ENCODE results near the gene AUTS2.

AUTS2 gene

DNA sequence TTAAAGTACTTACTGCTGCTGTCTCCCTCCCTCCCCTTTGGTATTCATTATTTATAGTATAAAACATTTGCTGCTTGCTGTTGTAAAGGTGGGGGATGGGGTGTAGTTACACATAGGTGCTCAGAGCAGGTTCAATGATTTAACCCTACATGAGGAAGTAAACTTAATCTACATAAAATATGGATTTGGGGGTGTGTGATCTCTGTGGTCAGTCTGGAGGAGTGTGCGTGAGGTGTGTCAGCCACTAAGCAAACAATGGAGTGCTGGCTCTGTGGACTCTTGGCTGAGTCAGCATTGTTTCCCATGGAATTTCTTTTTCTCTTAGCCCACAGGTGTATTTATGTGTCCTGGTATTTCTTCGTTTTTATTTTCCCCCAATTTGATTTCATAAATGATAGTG lies 133.9 kb downstream of the AUTS2 start:
- no peak overlapping the region for H2BK120ac ChIP-seq (ENCODE audit: low read depth, low read length)
- no peak overlapping the region for H3K23ac ChIP-seq (ENCODE audit: low read length)
- H3K4me1 ChIP-seq (ENCODE audit: control insufficient read depth, low read depth, low read length) = peaks cover 6% of the 10 kb centered on the region
- no peak overlapping the region for H3K4ac ChIP-seq (ENCODE audit: low read depth, low read length)
- no peak overlapping the region for H3K18ac ChIP-seq (ENCODE audit: low read length)
- H2BK5ac ChIP-seq (ENCODE audit: low read length) = no peak overlapping the region
- no peak overlapping the region for H2AK5ac ChIP-seq (ENCODE audit: low read length)
- no peak overlapping the region for H3K27ac ChIP-seq (ENCODE audit: low read depth, low read length)
- WGBS (ENCODE audit: extremely low coverage, insufficient coverage, low lambda C conversion rate) = no CpG with 5 or more reads among the region's 2 CpGs
- no peak overlapping the region for H4K5ac ChIP-seq (ENCODE audit: low read length)
- H3K4me2 ChIP-seq (ENCODE audit: low read length) = no peak overlapping the region
- H3K9ac ChIP-seq (ENCODE audit: low read length) = no peak overlapping the region
- no peak overlapping the region for H2BK15ac ChIP-seq (replicated peaks; ENCODE audit: low read depth)
- DNase-seq = no peak
- no peak overlapping the region for H3K4me3 ChIP-seq (ENCODE audit: low read length)
- no peaks in the 10 kb centered on the region for H3K36me3 ChIP-seq (ENCODE audit: control insufficient read depth, insufficient read depth, low read length)
- no peaks in the 10 kb centered on the region for H3K27me3 ChIP-seq (ENCODE audit: insufficient read depth, low read length, poor library complexity)
- H3K79me1 ChIP-seq (ENCODE audit: low read length) = peaks cover 2% of the 10 kb centered on the region
- no peaks in the 10 kb centered on the region for H3K79me2 ChIP-seq (ENCODE audit: control insufficient read depth, insufficient read depth, low read length)
- H3K56ac ChIP-seq (ENCODE audit: low read length) = no peak overlapping the region
- H4K8ac ChIP-seq (ENCODE audit: low read depth, low read length) = no peak overlapping the region

DNA sequence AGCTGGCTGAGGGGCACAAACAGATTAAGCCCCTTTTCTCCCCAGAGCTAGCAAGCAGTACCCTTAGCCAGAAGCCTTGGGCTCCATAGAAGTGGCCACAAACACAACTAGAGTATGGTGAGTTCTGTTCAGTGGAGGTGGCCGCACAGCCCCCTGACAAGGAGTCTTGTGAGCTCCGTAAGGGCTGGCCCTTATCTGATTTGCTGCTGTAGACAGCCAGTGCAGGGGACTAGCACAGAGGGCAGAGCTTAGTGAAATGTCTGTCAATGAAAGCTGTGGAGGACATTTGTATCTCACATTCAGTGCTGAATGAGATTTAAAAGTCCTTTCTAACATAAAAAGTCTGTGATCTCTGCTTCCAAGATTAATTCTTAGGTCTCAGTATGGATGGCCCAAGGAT lies 137.3 kb downstream of the AUTS2 start:
- WGBS (ENCODE audit: extremely low coverage, insufficient coverage, low lambda C conversion rate) = no CpG with 5 or more reads among the region's 2 CpGs
- Histone ChIP-seq H3K18ac (ENCODE audit: low read length) (no peak overlapping the region), H3K4ac (ENCODE audit: low read depth, low read length) (no peak overlapping the region), H4K8ac (ENCODE audit: low read depth, low read length) (no peak overlapping the region), H3K56ac (ENCODE audit: low read length) (no peak overlapping the region), H3K23ac (ENCODE audit: low read length) (no peak overlapping the region), H3K36me3 (ENCODE audit: control insufficient read depth, insufficient read depth, low read length) (no peaks in the 10 kb centered on the region), H2BK120ac (ENCODE audit: low read depth, low read length) (no peak overlapping the region), H3K4me1 (ENCODE audit: control insufficient read depth, low read depth, low read length) (peaks cover 14% of the 10 kb centered on the region), H3K79me1 (ENCODE audit: low read length) (peaks cover 8% of the 10 kb centered on the region), H3K4me2 (ENCODE audit: low read length) (no peak overlapping the region), H4K5ac (ENCODE audit: low read length) (no peak overlapping the region), H3K27ac (ENCODE audit: low read depth, low read length) (no peak overlapping the region), H3K79me2 (ENCODE audit: control insufficient read depth, insufficient read depth, low read length) (no peaks in the 10 kb centered on the region), H2BK15ac (replicated peaks; ENCODE audit: low read depth) (no peak overlapping the region), H3K27me3 (ENCODE audit: insufficient read depth, low read length, poor library complexity) (no peaks in the 10 kb centered on the region), H2AK5ac (ENCODE audit: low read length) (no peak overlapping the region), H3K4me3 (ENCODE audit: low read length) (no peak overlapping the region), H2BK5ac (ENCODE audit: low read length) (no peak overlapping the region), H3K9ac (ENCODE audit: low read length) (no peak overlapping the region)
- DNase-seq = no peak

DNA sequence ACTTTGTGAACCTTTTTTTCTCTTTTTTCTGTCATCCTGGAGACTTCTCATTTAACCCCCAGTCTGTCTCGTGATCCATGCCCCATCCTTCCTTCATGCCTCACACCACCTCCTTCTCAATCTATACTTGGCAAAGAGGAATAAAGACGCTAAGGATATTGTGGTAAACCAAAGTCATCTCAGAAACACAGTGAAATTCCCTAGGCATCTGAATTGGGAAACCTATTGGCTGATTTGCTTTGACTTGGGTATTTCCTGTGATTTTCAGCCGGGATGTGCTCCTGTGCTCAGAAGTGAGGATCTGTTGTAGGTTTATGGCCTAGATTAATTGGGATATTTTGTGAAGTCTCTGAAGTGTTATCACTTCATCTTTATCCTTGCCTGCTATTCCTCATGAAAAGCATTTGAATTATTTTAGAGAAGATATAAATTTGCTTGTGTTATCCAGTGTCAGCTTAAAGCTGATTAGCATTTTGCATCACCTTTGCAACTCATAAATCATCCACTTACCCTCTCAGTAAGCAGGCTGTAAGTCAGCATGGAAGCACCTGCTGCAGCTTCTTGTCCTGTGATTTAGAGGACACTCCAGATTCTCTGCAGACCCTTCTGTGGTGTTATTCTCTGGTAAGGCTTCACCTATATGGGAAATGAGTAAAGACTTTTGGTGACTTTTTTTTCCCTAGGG lies 138.0 kb downstream of the AUTS2 start:
- no peak overlapping the region for H2BK5ac ChIP-seq (ENCODE audit: low read length)
- no CpG with 5 or more reads among the region's 3 CpGs for WGBS (ENCODE audit: extremely low coverage, insufficient coverage, low lambda C conversion rate)

DNA sequence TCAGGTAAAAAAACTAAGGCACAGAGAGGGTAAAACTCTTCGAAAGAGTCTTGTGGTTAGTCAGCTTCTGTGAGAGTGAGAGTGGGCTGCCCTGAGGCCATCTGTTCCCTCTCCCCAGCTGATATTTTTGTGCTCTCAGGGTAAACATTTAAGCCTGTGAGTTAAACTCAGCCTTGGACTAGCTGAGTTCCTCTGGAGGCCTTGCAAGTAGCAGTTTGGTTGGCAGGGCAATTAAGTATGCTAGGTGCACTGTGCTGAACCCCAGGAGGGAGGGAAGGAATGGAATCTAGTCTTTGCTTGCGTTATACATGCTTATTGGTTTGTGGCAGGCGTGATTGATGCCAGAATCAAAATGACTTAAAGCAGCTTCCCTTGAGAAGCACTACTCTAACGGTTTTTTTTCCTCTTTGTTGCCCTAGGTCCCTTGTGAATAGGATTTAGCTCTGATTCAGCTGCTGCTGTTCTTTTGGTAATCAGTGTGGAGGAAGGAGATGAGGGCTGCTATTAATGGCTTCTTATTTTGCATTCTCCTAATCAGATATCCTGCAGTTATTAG lies 140.2 kb downstream of the AUTS2 start:
- Histone ChIP-seq H3K56ac (ENCODE audit: low read length) (peak overlapping the region; percentile 34), H3K79me1 (ENCODE audit: low read length) (peaks cover 6% of the 10 kb centered on the region), H3K9ac (ENCODE audit: low read length) (no peak overlapping the region), H3K4me1 (ENCODE audit: control insufficient read depth, low read depth, low read length) (peaks cover 10% of the 10 kb centered on the region), H3K23ac (ENCODE audit: low read length) (no peak overlapping the region), H2AK5ac (ENCODE audit: low read length) (no peak overlapping the region), H4K5ac (ENCODE audit: low read length) (no peak overlapping the region), H4K8ac (ENCODE audit: low read depth, low read length) (no peak overlapping the region), H3K36me3 (ENCODE audit: control insufficient read depth, insufficient read depth, low read length) (no peaks in the 10 kb centered on the region), H2BK5ac (ENCODE audit: low read length) (no peak overlapping the region), H3K79me2 (ENCODE audit: control insufficient read depth, insufficient read depth, low read length) (no peaks in the 10 kb centered on the region), H3K4me2 (ENCODE audit: low read length) (no peak overlapping the region), H3K4ac (ENCODE audit: low read depth, low read length) (no peak overlapping the region), H3K4me3 (ENCODE audit: low read length) (no peak overlapping the region), H3K18ac (ENCODE audit: low read length) (no peak overlapping the region), H3K27me3 (ENCODE audit: insufficient read depth, low read length, poor library complexity) (no peaks in the 10 kb centered on the region), H2BK120ac (ENCODE audit: low read depth, low read length) (no peak overlapping the region), H2BK15ac (replicated peaks; ENCODE audit: low read depth) (no peak overlapping the region), H3K27ac (ENCODE audit: low read depth, low read length) (no peak overlapping the region)
- no CpG with 5 or more reads among the region's 4 CpGs for WGBS (ENCODE audit: extremely low coverage, insufficient coverage, low lambda C conversion rate)
- DNase-seq = peak; percentile 51

More for the DNA sequence above, 138.0 kb downstream of the AUTS2 start:
- H3K4ac ChIP-seq (ENCODE audit: low read depth, low read length) = no peak overlapping the region
- no peak overlapping the region for H3K23ac ChIP-seq (ENCODE audit: low read length)
- H2BK120ac ChIP-seq (ENCODE audit: low read depth, low read length) = no peak overlapping the region
- H3K4me1 ChIP-seq (ENCODE audit: control insufficient read depth, low read depth, low read length) = peaks cover 14% of the 10 kb centered on the region
- H3K27me3 ChIP-seq (ENCODE audit: insufficient read depth, low read length, poor library complexity) = no peaks in the 10 kb centered on the region
- H2BK15ac ChIP-seq (replicated peaks; ENCODE audit: low read depth) = no peak overlapping the region
- H3K27ac ChIP-seq (ENCODE audit: low read depth, low read length) = no peak overlapping the region
- H3K56ac ChIP-seq (ENCODE audit: low read length) = no peak overlapping the region
- no peaks in the 10 kb centered on the region for H3K36me3 ChIP-seq (ENCODE audit: control insufficient read depth, insufficient read depth, low read length)
- H2AK5ac ChIP-seq (ENCODE audit: low read length) = no peak overlapping the region
- DNase-seq = no peak
- no peak overlapping the region for H3K4me2 ChIP-seq (ENCODE audit: low read length)
- no peak overlapping the region for H3K4me3 ChIP-seq (ENCODE audit: low read length)
- H4K8ac ChIP-seq (ENCODE audit: low read depth, low read length) = no peak overlapping the region
- H3K79me1 ChIP-seq (ENCODE audit: low read length) = peaks cover 8% of the 10 kb centered on the region
- H3K79me2 ChIP-seq (ENCODE audit: control insufficient read depth, insufficient read depth, low read length) = no peaks in the 10 kb centered on the region
- no peak overlapping the region for H3K18ac ChIP-seq (ENCODE audit: low read length)
- H3K9ac ChIP-seq (ENCODE audit: low read length) = no peak overlapping the region
- H4K5ac ChIP-seq (ENCODE audit: low read length) = no peak overlapping the region

DNA sequence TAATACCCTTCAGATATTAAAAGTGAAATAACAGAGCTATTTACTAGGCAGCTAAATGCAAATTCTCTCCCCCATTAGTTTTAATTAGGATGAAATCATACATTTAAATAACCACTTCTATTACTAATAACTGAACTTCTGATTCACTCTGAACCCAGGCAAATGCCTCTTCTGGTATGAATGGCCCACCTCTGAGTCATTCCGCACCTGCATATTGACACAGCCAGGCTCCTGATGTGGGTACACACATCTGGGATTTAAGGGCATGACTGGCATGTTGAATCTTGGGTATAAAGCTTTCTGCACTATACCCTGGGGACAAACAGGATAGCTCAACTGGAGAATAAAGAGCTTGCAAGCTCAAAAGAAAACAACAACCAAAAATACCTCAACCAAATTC lies 140.9 kb downstream of the AUTS2 start:
- Histone ChIP-seq H3K27ac (ENCODE audit: low read depth, low read length) (no peak overlapping the region), H4K8ac (ENCODE audit: low read depth, low read length) (no peak overlapping the region), H3K27me3 (ENCODE audit: insufficient read depth, low read length, poor library complexity) (no peaks in the 10 kb centered on the region)

More for the DNA sequence above, 140.9 kb downstream of the AUTS2 start:
- Histone ChIP-seq H3K4ac (ENCODE audit: low read depth, low read length) (no peak overlapping the region), H3K4me1 (ENCODE audit: control insufficient read depth, low read depth, low read length) (peaks cover 10% of the 10 kb centered on the region), H3K23ac (ENCODE audit: low read length) (no peak overlapping the region), H2BK5ac (ENCODE audit: low read length) (no peak overlapping the region), H3K4me3 (ENCODE audit: low read length) (no peak overlapping the region), H4K5ac (ENCODE audit: low read length) (no peak overlapping the region), H3K79me1 (ENCODE audit: low read length) (peaks cover 6% of the 10 kb centered on the region), H3K4me2 (ENCODE audit: low read length) (no peak overlapping the region), H2BK15ac (replicated peaks; ENCODE audit: low read depth) (no peak overlapping the region), H3K79me2 (ENCODE audit: control insufficient read depth, insufficient read depth, low read length) (no peaks in the 10 kb centered on the region), H2AK5ac (ENCODE audit: low read length) (no peak overlapping the region), H2BK120ac (ENCODE audit: low read depth, low read length) (no peak overlapping the region), H3K9ac (ENCODE audit: low read length) (no peak overlapping the region), H3K56ac (ENCODE audit: low read length) (no peak overlapping the region), H3K36me3 (ENCODE audit: control insufficient read depth, insufficient read depth, low read length) (no peaks in the 10 kb centered on the region), H3K18ac (ENCODE audit: low read length) (no peak overlapping the region)
- DNase-seq = no peak
- WGBS (ENCODE audit: extremely low coverage, insufficient coverage, low lambda C conversion rate) = no CpG with 5 or more reads among the region's 1 CpG

Measured in mesendoderm (in vitro differentiated cells).